AG04449 (cell line): Measurements from ENCODE around the gene CCR8.

ENCODE experiments used
- CTCF ChIA-PET: fragments of 350-600 bp; formaldehyde crosslinking; extraction: SDS; loops from one replicate; lab custom pipeline; 2021; ENCODE audit warnings: antibody characterized with exemption; lab: Yijun Ruan, JAX
- POLR2A ChIA-PET: fragments of 400-600, 350-600 bp; formaldehyde crosslinking; extraction: SDS; loops from one replicate; lab custom pipeline; 2020; ENCODE audit warnings: antibody characterized with exemption, inconsistent platforms; lab: Yijun Ruan, JAX
- DNase-seq: peaks from one replicate; pipeline ENCODE4 v3.0.0-alpha.2; 2010; ENCODE audit warnings: low read depth, low spot score
- H3K4me3 ChIP-seq: 2 replicates; pipeline ENCODE4 v1.5.1; 2011; ENCODE audit warnings: low read depth, mild to moderate bottlenecking, control low read depth, low read length
- TF ChIP-seq, protein P1 (sequence below): IDR thresholded peaks from one replicate; pipeline ENCODE4 v1.5.1; 2011; ENCODE audit warnings: mild to moderate bottlenecking, moderate library complexity, low read length, control low read depth, inconsistent platforms; ENCODE audit not compliant: insufficient read depth; ENCODE audit errors: missing control alignments

Gene CCR8

GRCh38 chr3:39378957-39379777, 49.7 kb downstream of the CCR8 start:
- TF ChIP-seq, protein P1, sequence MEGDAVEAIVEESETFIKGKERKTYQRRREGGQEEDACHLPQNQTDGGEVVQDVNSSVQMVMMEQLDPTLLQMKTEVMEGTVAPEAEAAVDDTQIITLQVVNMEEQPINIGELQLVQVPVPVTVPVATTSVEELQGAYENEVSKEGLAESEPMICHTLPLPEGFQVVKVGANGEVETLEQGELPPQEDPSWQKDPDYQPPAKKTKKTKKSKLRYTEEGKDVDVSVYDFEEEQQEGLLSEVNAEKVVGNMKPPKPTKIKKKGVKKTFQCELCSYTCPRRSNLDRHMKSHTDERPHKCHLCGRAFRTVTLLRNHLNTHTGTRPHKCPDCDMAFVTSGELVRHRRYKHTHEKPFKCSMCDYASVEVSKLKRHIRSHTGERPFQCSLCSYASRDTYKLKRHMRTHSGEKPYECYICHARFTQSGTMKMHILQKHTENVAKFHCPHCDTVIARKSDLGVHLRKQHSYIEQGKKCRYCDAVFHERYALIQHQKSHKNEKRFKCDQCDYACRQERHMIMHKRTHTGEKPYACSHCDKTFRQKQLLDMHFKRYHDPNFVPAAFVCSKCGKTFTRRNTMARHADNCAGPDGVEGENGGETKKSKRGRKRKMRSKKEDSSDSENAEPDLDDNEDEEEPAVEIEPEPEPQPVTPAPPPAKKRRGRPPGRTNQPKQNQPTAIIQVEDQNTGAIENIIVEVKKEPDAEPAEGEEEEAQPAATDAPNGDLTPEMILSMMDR = no peak
- CTCF ChIA-PET = interaction anchor here (0.7 to 3.2 kb wide), 3 partner anchors 16 to 263 kb away, joined by 3 to 13 read pairs (median 3); no protein-coding TSS in a partner anchor
- DNase-seq = no peak
- POLR2A ChIA-PET = no interaction called here
- no peak overlapping the region for H3K4me3 ChIP-seq

DNA sequence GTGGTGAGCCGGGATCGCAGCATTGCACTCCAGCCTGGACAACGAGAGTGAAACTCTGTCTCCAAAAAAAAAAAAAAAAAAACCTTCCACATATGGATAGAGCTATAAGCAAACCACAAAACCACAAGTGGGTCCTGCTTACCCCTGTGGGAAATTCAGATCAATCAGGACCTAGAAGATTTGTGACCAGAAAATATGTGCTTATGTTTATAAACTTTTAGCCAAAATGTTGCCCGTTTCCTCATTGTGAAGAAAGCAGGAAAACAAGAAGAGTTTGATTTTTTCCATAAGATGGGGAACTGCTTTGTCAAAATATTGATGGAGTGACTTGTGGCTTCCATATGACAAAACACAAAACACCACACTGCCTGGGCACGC, 50.3 kb downstream of the CCR8 start:
- TF ChIP-seq, protein P1 = no peak
- H3K4me3 ChIP-seq = no peak overlapping the region
- CTCF ChIA-PET = interaction anchor here (0.7 to 3.2 kb wide), 2 partner anchors 254 to 264 kb away, joined by 3 to 13 read pairs; no protein-coding TSS in a partner anchor
- no peak for DNase-seq
- POLR2A ChIA-PET = no interaction called here

GRCh38 chr3:39381432-39381831, 51.9 kb downstream of the CCR8 start:
- TF ChIP-seq, protein P1 = no peak
- ChIA-PET POLR2A (no interaction called here), CTCF (no interaction called here)
- no peak overlapping the region for H3K4me3 ChIP-seq
- no peak for DNase-seq
